HG03342 (cell line): ENCODE measurements around the gene MB21D2.
"Not testable (repeated sequence)": the region's sequence is repeated elsewhere in the genome, so short reads cannot be mapped to it uniquely, and the experiment has no call there.

Source experiments
- ATAC-seq: cut with Tn5 transposase; IDR thresholded peaks from one replicate; pipeline ENCODE4 v1.9.1; 2021; ENCODE audit warnings: mild to moderate bottlenecking, moderate library complexity; ENCODE audit not compliant: unreplicated experiment

The MB21D2 gene

DNA sequence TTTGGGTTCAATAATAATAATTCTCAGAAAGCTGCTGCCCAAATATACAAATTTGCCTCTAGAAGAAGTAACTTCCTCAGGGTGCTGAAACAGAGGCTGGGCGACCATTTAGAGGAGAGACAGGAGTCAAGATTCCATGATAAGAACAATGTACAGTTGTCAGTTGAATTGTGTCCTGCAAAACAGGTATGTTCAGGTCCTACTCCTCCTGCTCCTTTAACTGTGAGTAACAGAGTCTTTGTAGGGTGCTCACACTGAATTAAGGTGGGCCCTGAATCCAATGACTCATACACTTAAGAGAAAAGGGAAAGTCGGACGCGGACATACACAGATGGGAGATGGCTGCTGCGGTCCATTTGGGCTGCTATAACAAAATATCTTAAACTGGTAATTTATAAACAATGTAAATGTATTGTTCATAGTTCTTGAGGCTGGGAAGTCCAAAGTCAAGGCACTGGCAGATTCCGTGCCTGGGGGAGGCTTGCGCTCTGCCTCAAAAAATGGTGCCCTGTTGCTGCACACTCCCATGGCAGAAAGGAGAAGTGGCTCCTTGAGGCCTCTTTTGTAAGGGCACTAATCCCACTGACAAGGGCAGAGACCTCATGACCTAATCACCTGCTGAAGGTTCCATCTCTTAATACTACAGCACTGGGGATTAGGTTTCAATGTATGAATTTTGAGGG lies 55.1 kb downstream of the MB21D2 start:
- ATAC-seq, result no peak

DNA sequence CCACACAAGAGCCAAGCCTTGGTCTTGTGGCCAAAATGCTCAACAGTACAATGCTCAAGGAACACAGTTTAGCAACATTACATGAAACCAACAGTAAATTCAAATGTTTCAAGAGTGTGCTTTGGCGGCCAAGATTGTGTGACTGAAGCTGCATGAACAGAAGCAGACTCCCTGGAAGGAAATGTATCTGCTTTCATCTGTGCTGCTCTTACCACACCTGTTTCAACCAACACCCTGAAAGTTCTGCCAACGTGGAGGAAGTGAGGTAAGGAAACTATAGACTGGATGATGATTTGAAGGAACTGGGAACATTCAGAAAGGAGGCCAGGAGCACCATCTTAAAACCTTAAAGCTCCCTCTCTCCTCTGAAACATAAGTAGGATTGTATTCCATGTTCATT lies 55.7 kb downstream of the MB21D2 start:
- no peak for ATAC-seq

DNA sequence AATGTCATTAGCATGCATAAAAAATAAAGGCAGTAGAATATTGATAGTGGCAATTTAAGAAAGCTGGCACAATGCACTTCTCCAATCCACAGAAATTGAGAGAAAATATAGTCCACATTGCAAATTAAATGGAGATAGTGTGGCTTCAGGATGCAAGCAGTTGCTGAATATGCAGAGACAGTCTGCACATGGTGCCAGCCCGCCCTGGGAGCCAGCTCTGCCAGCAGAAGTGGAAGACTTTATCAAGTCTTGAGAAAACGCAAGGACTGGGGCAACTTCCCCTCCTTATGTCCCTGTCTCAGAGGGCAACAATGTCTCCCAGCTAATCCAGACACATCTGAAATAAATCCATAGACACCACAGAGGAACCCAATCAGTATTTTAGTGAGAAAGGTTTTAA lies 57.2 kb downstream of the MB21D2 start:
- ATAC-seq, result no peak

DNA sequence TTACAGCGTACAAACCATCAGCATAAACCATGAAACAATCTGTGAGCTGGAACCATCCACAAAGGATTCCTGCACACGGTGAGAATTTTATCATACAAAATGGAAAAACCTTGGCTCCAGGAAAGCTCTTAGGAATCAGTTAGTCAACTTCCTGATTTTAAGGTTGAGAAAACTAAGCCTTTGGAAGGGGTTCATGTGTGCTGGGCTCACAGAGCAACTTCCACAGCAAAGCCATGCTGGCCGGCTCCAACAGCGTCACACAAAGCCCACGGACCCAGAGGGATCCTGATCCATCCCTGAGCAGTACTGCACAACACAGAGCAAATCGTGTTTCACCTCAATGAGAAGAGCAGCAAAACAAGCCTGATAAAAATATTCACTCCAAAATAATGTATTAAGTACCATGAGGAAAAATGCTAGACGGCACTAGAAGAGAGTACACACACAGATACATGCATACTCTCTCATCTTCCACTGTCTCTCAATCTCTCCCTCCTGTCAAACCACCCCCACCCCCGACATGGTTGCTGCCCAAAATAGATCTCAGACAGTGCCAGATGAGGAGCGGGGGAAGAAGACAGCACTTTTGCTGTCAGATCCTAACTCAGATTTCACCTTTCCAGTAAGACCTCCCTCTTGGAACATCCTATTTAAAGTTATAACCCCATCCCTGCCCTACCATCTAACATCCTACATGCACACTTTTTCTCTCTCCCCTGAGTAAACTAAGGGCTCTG lies 58.6 kb downstream of the MB21D2 start:
- ATAC-seq, result no peak

DNA sequence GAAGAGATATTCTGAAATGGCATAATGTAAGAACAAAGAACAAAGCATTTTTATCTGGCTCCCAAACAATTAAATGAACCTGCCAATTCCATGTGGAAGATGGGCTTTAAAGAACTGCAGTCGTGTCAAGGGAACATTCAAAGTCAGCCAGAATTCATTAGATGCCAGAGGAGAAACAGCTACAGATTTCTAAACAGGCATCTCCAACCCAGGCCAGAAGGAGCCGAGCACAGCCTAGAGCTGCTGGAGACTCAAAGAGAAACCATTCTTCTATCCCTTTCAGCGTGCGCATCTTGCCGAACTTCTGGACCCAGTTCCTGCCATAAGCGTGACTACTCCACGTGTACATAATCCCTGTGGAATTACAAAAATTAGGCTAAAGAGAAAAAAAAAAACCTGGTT lies 60.4 kb downstream of the MB21D2 start:
- ATAC-seq, result no peak

DNA sequence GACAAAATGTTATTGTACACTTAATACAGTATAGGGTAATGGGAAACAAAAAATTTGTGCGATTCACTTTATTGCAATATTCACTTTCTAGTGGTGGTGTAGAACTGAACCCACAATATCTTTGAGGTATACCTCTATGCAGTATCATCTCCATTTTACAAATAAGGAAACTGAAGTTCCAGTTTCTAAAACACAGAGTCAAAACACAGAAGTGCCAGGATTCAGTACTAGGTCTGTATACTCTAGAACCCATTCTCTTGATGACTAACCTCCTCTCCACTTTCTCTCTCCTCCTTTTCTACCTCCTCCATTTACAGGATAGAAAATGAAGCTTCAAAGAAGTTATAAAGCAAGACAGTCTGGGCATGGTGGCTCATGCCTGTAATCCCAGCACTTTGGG lies 62.2 kb downstream of the MB21D2 start:
- ATAC-seq, result no peak

DNA sequence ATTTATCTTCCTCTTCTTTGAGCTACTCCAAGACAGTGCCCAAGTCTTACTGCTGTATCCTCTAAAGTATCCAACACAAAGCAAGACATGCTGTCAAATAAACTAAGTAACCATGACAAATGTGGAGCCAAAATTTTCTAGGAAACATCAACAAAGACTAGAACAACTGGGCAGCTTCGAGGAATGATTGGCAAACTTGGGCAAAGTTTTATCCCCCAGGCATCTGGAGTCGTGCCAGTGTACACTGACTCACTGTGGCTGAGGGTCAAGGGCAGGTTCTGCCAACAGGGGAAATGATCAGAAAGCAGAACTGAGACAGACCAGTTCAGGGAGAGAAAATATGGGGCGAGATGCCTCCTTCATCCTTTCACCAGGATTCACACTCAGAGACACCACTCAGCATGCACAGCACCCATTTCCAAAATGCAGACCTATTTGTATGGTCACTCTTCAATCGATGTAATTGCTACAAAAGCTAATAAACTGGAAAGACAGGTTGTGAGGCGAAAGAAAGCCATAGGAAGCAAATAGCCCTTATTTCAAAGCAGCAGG lies 65.8 kb downstream of the MB21D2 start:
- peak; percentile 40 for ATAC-seq

DNA sequence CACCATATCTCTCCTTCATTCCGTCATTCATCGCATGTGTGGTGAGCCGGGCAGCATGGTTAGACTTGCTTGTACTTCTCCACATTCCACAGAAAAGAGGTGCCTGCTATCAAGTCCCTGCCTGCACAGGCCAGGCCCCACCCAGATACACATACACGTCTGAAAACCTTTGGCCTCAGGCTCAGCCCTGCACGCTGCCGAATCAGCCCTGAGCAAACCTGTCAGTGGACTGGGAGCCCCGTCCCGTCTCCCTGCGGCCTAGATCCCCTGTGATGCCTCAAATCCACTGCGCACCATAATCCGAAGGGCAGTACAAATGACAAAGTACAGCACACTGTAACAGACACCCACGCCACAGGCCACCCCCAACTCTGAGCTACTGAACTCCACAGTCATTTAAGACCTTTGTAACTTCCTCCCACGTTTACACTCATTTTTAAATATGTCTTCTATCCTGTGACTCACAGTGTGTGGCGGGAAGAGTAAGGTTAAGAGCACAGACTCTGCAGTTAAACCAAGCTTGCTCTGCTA lies 67.1 kb downstream of the MB21D2 start:
- peak; percentile 69 for ATAC-seq

DNA sequence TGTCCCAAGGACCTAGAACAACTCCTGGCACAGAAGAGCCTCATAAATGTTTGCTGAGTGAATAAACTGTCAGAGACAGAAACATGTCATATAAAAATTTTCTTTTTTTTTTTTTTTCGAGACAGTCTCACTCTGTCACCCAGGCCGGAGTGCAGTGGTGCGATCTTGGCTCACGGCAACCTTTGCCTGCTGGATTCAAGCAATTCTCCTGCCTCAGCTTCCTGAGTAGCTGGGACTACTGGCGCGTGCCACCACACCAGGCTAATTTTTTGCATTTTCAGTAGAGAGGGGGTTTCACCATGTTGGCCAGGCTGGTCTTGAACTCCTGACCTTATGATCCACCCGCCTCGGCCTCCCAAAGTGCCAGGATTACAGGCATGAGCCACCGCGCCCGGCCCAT lies 67.8 kb downstream of the MB21D2 start:
- ATAC-seq, result not testable (repeated sequence)

DNA sequence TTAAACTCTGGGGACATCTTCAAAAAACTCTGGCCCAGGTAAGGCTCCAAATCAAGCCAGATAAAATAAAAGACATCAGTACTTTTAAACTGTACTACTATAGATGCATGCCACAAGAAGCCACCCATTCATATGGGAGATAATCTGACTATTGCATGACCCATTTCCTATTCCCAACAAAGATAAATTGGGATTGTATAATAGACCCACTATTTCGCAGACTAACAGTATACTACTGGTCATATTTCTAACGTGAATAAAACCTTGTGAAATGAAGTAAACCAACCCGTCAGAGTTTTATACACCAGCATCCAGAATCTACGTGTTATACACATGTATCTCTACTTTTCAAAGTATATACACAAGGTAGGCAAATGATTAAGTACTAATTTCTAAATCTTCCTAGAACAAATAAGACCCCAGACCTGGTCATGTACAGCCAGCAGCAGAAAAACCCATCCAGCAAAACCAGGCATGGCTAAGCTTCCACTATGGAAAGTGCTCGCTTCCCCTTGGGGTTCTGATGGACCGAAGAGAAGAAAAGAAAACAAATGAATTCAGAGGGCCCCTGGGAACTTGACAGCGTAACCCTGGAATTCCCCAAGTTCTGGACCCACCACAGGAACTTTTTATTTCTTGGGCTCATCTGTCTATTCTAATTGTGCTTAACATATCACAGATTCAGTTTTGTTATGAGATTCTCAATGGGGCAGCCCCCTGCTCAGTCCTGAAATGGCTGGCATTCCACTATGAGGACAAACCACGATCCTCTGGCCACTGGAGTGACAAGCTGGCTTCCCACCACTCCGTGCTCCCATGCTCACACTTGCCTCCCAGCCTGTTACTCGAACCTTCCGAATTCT lies 69.1 kb downstream of the MB21D2 start:
- no peak for ATAC-seq

DNA sequence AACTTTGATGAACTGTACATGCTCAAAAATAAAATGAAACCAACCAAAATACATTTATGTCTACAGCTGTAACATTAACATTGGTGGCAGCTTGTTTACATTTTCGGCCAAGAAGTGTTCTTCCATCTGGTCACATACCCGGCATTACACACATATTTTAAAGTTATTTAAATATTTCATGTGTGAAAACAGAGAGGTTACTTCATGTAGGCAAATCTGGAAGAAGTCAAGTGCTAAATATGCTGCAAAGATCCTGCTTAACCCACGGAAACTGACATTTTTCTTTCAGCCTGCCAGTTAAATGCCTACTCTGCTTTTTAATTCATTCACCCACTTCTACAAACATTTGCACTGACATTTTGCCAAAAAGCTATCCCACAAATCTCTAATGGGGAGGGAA lies 69.7 kb downstream of the MB21D2 start:
- ATAC-seq, result no peak

DNA sequence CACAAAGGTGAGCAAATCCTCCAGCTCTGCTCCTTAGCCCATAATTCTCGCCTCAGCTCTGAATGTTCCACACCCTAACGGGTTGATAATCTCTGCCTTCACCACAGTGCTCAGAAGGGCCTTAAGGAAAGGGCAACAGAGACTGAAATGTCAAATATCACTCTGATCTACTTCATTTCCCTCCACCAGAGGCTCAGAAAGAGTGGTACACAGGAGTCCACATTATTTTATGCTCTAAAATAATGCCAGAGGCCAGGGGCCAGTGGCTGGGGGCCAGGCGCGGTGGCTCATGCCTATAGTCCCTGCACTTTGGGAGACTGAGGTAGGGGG lies 72.2 kb downstream of the MB21D2 start:
- ATAC-seq, result no peak

DNA sequence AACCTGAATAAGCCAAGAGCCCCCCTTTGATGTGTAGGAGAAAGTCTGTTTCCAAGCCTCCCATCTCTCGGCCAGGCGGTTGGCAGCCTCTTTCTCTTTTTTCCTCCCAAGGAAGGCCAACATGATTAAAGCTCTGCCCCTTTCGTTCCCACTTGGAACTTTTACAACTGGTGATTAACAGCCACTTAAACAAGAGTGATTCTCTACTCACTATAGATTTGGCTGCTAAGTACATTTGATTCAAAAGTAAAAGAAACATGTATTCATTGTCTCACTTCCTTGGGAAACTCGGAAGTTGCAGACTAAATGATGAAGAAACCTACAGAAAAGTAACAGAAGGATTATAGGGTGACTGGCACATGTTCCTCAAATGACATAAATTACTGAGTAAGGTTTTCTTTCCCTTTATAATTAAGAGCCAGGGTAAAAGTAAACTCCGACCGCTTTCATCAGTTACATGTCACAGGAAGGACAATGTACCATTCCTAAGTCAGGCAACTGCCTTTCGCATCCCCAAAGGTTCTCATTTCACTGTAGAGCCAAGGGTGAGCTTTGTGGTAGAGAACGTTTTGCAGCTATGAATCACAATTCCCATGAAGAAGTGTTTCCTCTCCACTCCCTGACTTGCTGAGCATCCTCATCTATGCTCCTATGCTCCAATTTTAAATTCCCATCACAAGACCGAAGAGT lies 72.7 kb downstream of the MB21D2 start:
- ATAC-seq, result no peak

DNA sequence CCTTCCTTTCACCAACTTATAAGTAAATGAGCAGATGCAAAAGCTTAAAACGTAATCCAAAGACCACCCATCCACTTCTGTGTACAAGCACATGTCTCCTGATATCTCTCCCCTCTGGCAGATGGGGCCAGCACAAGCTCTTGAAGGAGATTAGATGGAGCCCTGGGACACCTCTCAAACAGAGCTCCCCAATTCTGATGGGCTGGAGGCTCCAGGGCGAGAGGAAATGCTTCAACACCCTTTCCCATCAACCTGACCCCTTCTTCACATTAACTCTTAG lies 73.2 kb downstream of the MB21D2 start:
- no peak for ATAC-seq

DNA sequence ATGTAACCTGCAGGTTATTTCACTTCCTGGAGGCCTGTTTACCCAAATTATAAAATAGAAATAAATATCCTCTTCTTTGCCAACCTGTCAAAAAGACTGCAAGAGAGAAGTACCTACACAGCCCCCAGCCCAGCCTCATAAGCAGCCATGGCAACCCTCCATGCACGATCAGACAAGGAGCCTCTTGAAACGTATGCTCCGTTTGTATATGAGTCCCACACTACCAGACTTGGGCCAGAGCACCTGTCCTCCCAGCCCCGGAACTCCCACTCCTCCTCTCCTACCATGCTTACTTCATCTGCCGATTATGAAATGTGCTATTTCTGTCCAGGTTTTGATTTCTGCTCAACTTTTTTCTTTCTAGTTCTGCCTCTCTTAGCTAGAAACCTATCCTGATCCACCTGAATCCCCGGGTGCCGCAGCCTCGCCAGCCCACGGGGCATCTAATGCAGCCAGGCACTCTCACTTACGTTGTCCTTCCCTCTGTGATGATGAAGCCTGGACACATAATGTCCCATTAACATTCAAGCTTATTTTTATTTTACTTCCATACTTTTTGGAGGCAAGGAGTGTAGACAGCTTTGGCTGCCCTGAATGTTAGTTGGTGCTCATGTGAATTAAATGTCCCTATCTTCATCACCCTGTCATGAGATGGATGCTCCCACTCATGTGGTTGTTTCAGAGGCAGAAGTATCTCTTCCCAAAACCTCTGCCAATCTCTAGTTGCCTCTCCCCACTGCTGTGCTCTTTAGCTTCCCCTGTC lies 73.8 kb downstream of the MB21D2 start:
- ATAC-seq, result no peak

DNA sequence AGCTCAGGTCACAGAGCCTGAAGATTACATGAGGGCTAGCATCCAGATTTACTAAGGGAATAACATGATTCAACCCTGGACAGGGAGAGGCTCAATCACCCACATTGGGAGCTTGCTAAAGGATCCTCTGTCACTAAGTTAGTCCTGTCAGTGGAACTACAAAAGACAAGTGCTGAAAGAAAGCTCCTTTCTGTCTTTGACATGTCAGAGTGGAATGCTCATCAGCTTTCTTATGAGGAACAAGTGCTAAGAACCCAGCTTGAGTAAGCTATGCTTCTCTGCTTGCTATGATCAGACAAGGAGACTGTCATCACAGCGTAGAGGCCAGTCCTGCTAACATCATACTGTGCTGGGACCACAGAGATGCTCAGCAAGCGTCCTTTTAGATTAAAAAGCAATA lies 74.5 kb downstream of the MB21D2 start:
- no peak for ATAC-seq

DNA sequence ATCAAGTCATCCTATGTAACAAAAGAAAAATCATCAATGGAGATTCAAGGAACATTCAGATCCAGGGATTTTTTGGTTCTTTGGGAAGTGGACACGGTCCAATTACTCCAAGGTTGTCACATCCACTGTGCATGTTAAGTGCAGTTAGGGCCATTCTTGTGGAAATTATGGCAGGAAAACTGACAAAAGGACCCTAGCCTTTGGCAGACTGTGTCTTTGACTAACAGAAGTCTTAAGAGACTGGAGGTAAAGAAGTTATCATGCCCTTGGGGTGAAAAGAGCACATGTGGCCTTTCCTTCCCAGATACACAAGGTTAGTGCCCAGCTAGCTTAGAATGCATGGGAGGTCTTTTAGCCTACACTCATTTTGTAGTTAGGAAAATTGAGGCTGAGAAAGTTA lies 74.9 kb downstream of the MB21D2 start:
- ATAC-seq, result no peak

DNA sequence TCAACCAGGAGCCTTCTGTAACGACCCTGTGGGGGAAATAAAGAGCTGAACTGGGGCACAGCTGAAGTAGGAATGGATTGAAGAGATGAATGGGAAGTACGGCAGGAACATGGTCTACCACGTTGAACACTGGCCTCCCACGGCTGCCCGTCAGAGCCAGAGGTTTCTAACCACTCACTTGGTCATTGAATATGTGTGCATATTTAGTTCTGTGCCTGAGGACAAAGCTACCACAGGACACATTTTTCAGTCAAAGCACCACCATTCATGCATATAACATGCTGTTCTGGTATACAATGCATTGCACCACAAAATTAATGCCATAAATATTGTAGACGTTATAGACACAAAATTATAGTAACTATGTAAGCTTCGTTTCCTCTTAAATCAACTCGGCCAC lies 75.5 kb downstream of the MB21D2 start:
- ATAC-seq, result no peak

DNA sequence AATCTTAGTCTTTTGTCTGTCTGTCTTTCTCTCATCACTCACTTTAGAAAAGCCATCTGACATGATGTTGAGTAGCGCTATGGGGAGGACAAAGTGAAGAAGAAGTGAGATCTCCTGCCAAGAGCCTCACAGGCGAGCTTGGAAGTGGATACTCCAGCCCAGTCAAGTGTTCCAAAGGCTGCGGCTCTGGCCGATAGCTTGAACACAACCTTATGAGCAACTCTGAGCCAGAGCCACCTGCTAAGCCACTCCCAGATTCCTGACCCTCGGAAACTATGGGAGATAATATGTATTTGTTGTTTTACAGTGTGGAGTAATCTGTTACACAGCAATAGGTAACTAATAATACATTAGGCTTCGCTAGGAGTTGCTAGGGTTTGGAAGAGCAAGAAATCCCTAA lies 76.2 kb downstream of the MB21D2 start:
- no peak for ATAC-seq

DNA sequence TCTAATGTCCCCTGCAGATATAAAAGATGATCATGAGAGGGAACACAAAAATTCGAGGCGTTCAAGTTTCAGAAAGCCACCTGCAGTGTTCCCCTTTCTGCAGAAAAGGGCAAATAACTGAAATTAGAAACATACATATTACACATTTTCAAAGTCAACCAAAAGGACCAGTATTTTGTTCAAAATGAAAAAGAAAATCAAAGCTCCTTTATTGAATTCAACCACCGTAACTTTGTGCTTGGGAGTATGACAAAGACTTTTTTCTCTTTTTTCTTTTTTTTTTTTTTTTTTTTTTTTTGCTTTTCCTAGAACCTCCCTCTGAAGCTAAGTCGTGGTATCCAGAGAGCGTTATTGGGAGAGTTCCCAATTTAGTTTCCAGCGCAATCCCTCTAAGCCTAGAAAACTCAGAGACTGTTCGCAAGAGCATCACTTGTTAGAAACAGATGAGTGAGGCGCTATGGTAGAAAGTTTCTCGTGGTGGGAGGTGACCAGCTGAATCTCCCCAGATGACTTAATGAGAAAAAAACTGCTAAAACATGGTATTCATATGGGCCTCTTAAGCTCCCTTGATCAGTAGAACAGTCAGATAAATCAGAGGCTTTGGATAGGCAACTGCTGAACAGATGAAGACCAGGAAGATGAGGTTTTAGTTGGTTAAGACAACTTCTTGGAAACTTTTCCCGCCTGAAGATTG lies 77.4 kb downstream of the MB21D2 start:
- ATAC-seq, result no peak
